GM23338 (cell line): Measurements from ENCODE around the gene VSIG10L. TPM values are rescaled to one million over a fixed set of nuclear protein-coding genes. Genes with fewer than 3 reads are reported as not detected.
A peak's percentile ranks its signal among the peaks of the same experiment; 100 is the strongest.

ENCODE experiments used
- ATAC-seq: fragments of 200-7000 bp; cut with Tn5 transposase; 3 replicates; pipeline ENCODE4 v1.9.1; 2020
- DNase-seq: peaks from one replicate; pipeline ENCODE4 v3.0.0-alpha.2; 2015; ENCODE audit warnings: low spot score
- H2AFZ ChIP-seq: fragments of 200-600 bp; sonication (generic); 2 replicates; pipeline ENCODE4 v1.8.0; 2016; ENCODE audit warnings: antibody characterized with exemption, mild to moderate bottlenecking, moderate library complexity
- H3F3A ChIP-seq: fragments of 200-600 bp; sonication (generic); replicated peaks from 2 replicates; pipeline ENCODE4 v1.8.0; 2017; ENCODE audit warnings: antibody characterized with exemption, mixed run types, low read depth
- H3K27ac ChIP-seq: fragments of 200-600 bp; sonication (generic); 2 replicates; pipeline ENCODE4 v1.6.1; 2016; ENCODE audit warnings: low read depth
- H3K27me3 ChIP-seq: fragments of 200-600 bp; sonication (generic); 2 replicates; pipeline ENCODE4 v1.8.0; 2016; ENCODE audit warnings: mild to moderate bottlenecking, mixed run types, moderate library complexity; ENCODE audit not compliant: insufficient read depth
- H3K36me3 ChIP-seq: fragments of 200-600 bp; sonication (generic); 2 replicates; pipeline ENCODE4 v1.8.0; 2016; ENCODE audit warnings: mild to moderate bottlenecking; ENCODE audit not compliant: insufficient read depth
- H3K4me1 ChIP-seq: fragments of 200-600 bp; sonication (generic); 2 replicates; pipeline ENCODE4 v1.8.0; 2016; ENCODE audit warnings: mild to moderate bottlenecking, moderate library complexity; ENCODE audit not compliant: insufficient read depth
- H3K4me2 ChIP-seq: fragments of 200-600 bp; sonication (generic); 2 replicates; pipeline ENCODE4 v1.7.1; 2017; ENCODE audit warnings: mixed run types
- H3K4me3 ChIP-seq: fragments of 200-600 bp; sonication (generic); 2 replicates; pipeline ENCODE4 v1.6.1; 2016; ENCODE audit warnings: mixed run types
- H3K79me2 ChIP-seq: fragments of 200-600 bp; sonication (generic); replicated peaks from 2 replicates; pipeline ENCODE4 v1.8.0; 2017; ENCODE audit warnings: mild to moderate bottlenecking; ENCODE audit not compliant: insufficient read depth
- H3K9me2 ChIP-seq: fragments of 200-600 bp; sonication (generic); 2 replicates; pipeline ENCODE4 v1.8.0; 2017; ENCODE audit not compliant: insufficient read depth
- H4K20me1 ChIP-seq: fragments of 200-600 bp; sonication (generic); replicated peaks from 2 replicates; pipeline ENCODE4 v1.8.0; 2017; ENCODE audit warnings: mild to moderate bottlenecking; ENCODE audit not compliant: insufficient read depth
- H3K27ac Mint-ChIP-seq: 2 replicates; pipeline ENCODE4 v1.8.0; 2020; ENCODE audit warnings: inconsistent platforms, mild to moderate bottlenecking, moderate library complexity, mixed read lengths
- H3K27me3 Mint-ChIP-seq: 3 replicates; pipeline ENCODE4 v1.8.0; 2022; ENCODE audit warnings: low read depth, mild to moderate bottlenecking, moderate library complexity, mixed read lengths, inconsistent platforms; ENCODE audit not compliant: insufficient read depth, poor library complexity
- H3K36me3 Mint-ChIP-seq: 3 replicates; pipeline ENCODE4 v1.8.0; 2021; ENCODE audit warnings: low read depth, mild to moderate bottlenecking, inconsistent platforms, moderate library complexity, mixed read lengths
- H3K4me1 Mint-ChIP-seq: 3 replicates; pipeline ENCODE4 v1.8.0; 2020; ENCODE audit warnings: mild to moderate bottlenecking, inconsistent platforms, mixed read lengths
- H3K4me3 Mint-ChIP-seq: 3 replicates; pipeline ENCODE4 v1.8.0; 2021; ENCODE audit warnings: moderate library complexity, mild to moderate bottlenecking, inconsistent platforms, mixed read lengths
- H3K9me3 Mint-ChIP-seq: 3 replicates; pipeline ENCODE4 v1.8.0; 2020; ENCODE audit warnings: moderate library complexity, mild to moderate bottlenecking, inconsistent platforms, mixed read lengths
- CREB1 ChIP-seq: fragments of 250-450 bp; sonication (Bioruptor Pico); IDR thresholded peaks from 2 replicates; pipeline ENCODE4 v1.5.0; 2020; ENCODE audit warnings: low read depth, mild to moderate bottlenecking, moderate library complexity
- JUNB ChIP-seq: IDR thresholded peaks from one replicate; pipeline ENCODE4 v1.6.1; 2016; ENCODE audit warnings: antibody characterized with exemption; ENCODE audit not compliant: unreplicated experiment
- NANOG ChIP-seq: IDR thresholded peaks from 2 replicates; pipeline ENCODE4 v1.6.1; 2016; ENCODE audit warnings: antibody characterized with exemption, borderline replicate concordance
- REST ChIP-seq: IDR thresholded peaks from one replicate; pipeline ENCODE4 v1.6.1; 2018; ENCODE audit warnings: antibody characterized with exemption; ENCODE audit not compliant: unreplicated experiment
- STAT1 ChIP-seq: IDR thresholded peaks from one replicate; pipeline ENCODE4 v1.6.1; 2016; ENCODE audit warnings: antibody characterized with exemption; ENCODE audit not compliant: unreplicated experiment
- ZNF114 ChIP-seq: fragments of 250-450 bp; sonication (Bioruptor Pico); IDR thresholded peaks from 2 replicates; pipeline ENCODE4 v1.5.0; 2020; ENCODE audit warnings: mild to moderate bottlenecking, moderate library complexity
- ZNF462 ChIP-seq: fragments of 250-450 bp; sonication (Bioruptor Pico); IDR thresholded peaks from 2 replicates; pipeline ENCODE4 v1.5.0; 2020; ENCODE audit warnings: mild to moderate bottlenecking, moderate library complexity
- polyA plus RNA-seq: library from polyadenylated mRNA; unstranded; fragments of >200 nt; fragmentation: Nextera tagmentation; extraction: Ambion mirVana; gene quantifications from 2 replicates; pipeline ENCODE4 v1.2.1, GENCODE V29; 2016
- total RNA-seq: library from RNA; depleted of rRNA; stranded (reverse); fragments of >200 nt; shearing (Covaris generic); gene quantifications from 2 replicates; pipeline ENCODE4 v1.2.3, GENCODE V29; 2014

Gene VSIG10L
- total and polyA plus RNA-seq, 2 experiments from 2014 or later, result 9.6 to 10.4 TPM

GRCh38 chr19:51351266-51351990 is 9.5 kb upstream of the VSIG10L start:
- Mint-ChIP-seq H3K36me3 (peaks cover 10% of the 10 kb centered on the region; the same call in 2 of the 3 replicates), H3K4me3 (no peak overlapping the region), H3K9me3 (no peaks in the 10 kb centered on the region), H3K27me3 (peaks cover under 1% of the 10 kb centered on the region), H3K27ac (peak overlapping the region; percentile 2; the same call in 1 of the 2 replicates), H3K4me1 (peaks cover 13% of the 10 kb centered on the region)
- ATAC-seq (no peak), DNase-seq (no peak)
- Histone ChIP-seq H3K79me2 (no peaks in the 10 kb centered on the region), H3K4me2 (no peak overlapping the region), H3K27ac (no peak overlapping the region), H3K36me3 (no peaks in the 10 kb centered on the region), H3K4me1 (peaks cover 9% of the 10 kb centered on the region; the same call in 1 of the 2 replicates), H4K20me1 (no peaks in the 10 kb centered on the region; the same call in 1 of the 2 replicates), H2AFZ (no peak overlapping the region), H3F3A (no peaks in the 10 kb centered on the region), H3K9me2 (no peaks in the 10 kb centered on the region), H3K4me3 (no peak overlapping the region), H3K27me3 (no peaks in the 10 kb centered on the region)
- TF ChIP-seq STAT1, result no peak
- no peak for TF ChIP-seq JUNB
- no peak for TF ChIP-seq NANOG
- no peak for TF ChIP-seq REST
- no peak for TF ChIP-seq CREB1 (CRISPR knock-in tag)
- TF ChIP-seq ZNF114 (CRISPR knock-in tag), result no peak
- no peak for TF ChIP-seq ZNF462 (CRISPR knock-in tag)
